ES-I3 (cell line): ENCODE results near the gene RNF39.
"Not testable (repeated sequence)": the region's sequence is repeated elsewhere in the genome, so short reads cannot be mapped to it uniquely, and the experiment has no call there.

Experiments used
- H3K36me3 ChIP-seq: 2 replicates; pipeline ENCODE4 v1.6.1; 2013; ENCODE audit warnings: mild to moderate bottlenecking, low read length, control low read depth, moderate library complexity; ENCODE audit not compliant: insufficient read depth
- H3K4me1 ChIP-seq: 2 replicates; pipeline ENCODE4 v1.6.1; 2013; ENCODE audit warnings: mild to moderate bottlenecking, control low read depth, low read length; ENCODE audit not compliant: insufficient read depth
- H3K9ac ChIP-seq: 2 replicates; pipeline ENCODE4 v1.6.1; 2013; ENCODE audit warnings: low read depth, mild to moderate bottlenecking, low read length, moderate library complexity
- H3K9me3 ChIP-seq: 2 replicates; pipeline ENCODE4 v1.6.1; 2013; ENCODE audit warnings: mild to moderate bottlenecking, low read length, moderate library complexity; ENCODE audit not compliant: control insufficient read depth, insufficient read depth

Gene RNF39

DNA sequence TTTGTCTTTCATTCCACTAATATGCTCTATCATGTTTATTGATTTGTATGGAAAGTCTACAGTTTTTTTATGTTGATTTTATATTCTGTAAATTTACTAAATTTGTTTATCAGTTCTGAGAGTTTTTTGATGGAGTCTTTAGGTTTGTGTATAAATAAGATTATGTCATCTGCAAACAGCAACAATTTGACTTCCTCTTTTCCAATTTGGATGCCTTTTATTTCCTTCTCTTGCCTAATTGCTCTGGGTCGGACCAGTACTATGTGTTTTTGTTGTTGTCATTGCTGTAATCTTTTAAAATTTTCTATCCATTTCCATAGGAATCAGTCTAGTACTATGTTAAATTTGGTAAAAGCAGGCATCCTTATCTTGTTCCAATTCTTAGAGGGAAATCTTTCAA lies 46.0 kb downstream of the RNF39 start:
- Histone ChIP-seq H3K9me3 (no peaks in the 10 kb centered on the region), H3K9ac (no peak overlapping the region), H3K36me3 (no peaks in the 10 kb centered on the region), H3K4me1 (no peaks in the 10 kb centered on the region)

DNA sequence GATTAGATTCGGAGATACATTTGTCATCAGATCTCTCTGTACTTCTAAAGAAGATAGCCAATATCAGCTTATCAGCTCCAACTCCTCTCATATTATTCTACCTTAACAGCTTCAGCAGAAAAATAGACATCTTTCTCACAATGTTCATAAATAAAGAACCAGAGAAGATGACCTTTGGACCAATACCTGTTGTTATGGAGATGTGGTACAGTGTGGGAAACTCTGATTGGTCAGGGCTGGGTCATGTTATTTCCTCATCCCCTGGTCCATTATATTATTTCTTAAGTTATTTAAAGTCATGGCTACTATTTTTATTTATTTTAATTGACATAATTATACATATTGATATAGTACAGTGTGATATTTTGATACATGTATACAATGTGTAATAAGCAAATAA lies 50.4 kb downstream of the RNF39 start:
- H3K9me3 ChIP-seq = no peaks in the 10 kb centered on the region

DNA sequence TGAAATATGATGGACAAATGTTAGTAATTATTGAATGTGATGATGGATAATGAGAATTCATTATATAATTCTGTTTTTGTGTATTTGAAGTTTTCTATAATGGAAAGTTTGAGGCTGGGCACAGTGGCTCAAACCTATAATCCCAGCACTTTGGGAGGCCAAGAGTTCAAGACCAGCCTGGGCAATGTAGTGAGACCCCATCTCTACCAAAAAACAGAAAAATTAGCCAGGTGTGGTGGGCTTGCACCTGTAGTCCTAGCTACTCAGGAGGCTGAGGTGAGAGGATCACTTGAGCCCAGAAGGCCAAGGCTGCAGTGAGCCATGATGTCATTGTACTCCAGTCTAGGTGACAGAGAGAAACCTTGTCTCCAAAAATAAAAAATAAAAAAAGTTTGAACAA lies 52.9 kb downstream of the RNF39 start:
- not testable (repeated sequence) for H3K9me3 ChIP-seq, H3K4me1 ChIP-seq, H3K9ac ChIP-seq, H3K36me3 ChIP-seq

More for the DNA sequence above, 50.4 kb downstream of the RNF39 start:
- Histone ChIP-seq H3K36me3 (no peaks in the 10 kb centered on the region), H3K9ac (no peak overlapping the region), H3K4me1 (no peaks in the 10 kb centered on the region)

DNA sequence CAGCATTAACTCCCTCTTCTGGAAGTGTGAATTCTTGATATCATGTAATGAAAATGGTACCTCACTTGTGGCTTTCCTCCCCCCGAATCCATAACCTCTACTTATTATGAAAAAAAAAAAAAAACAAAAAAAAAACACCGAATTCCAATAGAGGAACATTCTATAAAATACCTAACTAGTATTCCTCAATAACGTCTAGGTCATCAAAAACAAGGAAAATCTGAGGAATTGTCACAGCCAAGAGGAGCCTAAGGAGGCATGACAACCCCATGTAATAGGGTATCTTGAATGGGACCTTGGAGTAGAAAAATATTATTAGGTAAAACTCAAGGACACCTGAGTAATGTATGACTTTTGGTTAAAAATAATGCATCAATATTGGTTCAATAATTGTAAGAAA lies 53.4 kb downstream of the RNF39 start:
- Histone ChIP-seq H3K36me3 (no peaks in the 10 kb centered on the region), H3K9ac (no peak overlapping the region), H3K4me1 (no peaks in the 10 kb centered on the region), H3K9me3 (no peaks in the 10 kb centered on the region)

DNA sequence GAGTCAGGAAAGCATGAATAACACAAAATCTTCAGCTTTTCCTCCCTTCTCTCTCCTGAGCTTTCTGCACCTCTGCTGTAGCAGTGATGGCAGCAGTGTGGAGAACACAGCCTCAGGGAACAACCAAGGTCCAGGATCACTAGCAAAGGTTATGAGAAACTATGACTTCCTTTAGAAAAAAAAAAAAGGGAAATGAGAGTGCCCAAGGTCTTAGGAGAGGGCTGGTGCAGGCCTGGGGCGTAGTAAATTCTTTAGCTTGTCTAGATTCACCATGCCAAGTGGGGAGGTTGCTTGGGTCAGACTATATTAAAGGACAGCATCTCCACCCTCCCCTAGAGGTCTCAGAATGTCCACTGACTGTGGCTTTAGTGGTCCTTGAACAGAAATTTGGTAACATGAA lies 54.9 kb downstream of the RNF39 start:
- Histone ChIP-seq H3K4me1 (no peaks in the 10 kb centered on the region), H3K9me3 (no peaks in the 10 kb centered on the region), H3K9ac (no peak overlapping the region), H3K36me3 (no peaks in the 10 kb centered on the region)
